K562 (cell line): Measurements from ENCODE around the gene C16orf89. TPM values are rescaled to one million over a fixed set of nuclear protein-coding genes. Genes with fewer than 3 reads are reported as not detected.

Experiments
- ASH1L ChIP-seq: fragments of 450-650 bp; IDR thresholded peaks from 2 replicates; pipeline ENCODE4 v1.6.1; 2018; ENCODE audit warnings: borderline replicate concordance, mild to moderate bottlenecking, low read depth; ENCODE audit not compliant: partially characterized antibody
- CXXC5 ChIP-seq: fragments of 250-450 bp; sonication (Bioruptor Pico); IDR thresholded peaks from 2 replicates; pipeline ENCODE4 v1.8.0; 2022; ENCODE audit warnings: inconsistent platforms, mild to moderate bottlenecking, moderate library complexity
- DIDO1 ChIP-seq: fragments of 450-650 bp; IDR thresholded peaks from 2 replicates; pipeline ENCODE4 v1.6.1; 2016; ENCODE audit warnings: low read depth, missing biosample characterization, missing genetic modification characterization
- KAT8 ChIP-seq: fragments of 450-650 bp; IDR thresholded peaks from 2 replicates; pipeline ENCODE4 v1.6.1; 2016; ENCODE audit warnings: low read depth, mild to moderate bottlenecking
- NCOA1 ChIP-seq: fragments of 450-650 bp; IDR thresholded peaks from 2 replicates; pipeline ENCODE4 v1.6.1; 2016; ENCODE audit warnings: low read depth
- NEUROD1 ChIP-seq: fragments of 150-350 bp; IDR thresholded peaks from 2 replicates; pipeline ENCODE4 v1.6.1; 2014; ENCODE audit warnings: borderline replicate concordance, low read length, low read depth; ENCODE audit not compliant: partially characterized antibody
- NONO ChIP-seq, 2 experiments: fragments of 200-400 bp in 1 of 2; fragments of 450-650 bp in 1 of 2; formaldehyde crosslinking in 1 of 2; IDR thresholded peaks; 2 replicates each; pipeline ENCODE4 v1.6.1; 2017; ENCODE audit warnings: low read depth in 2 of 2, mild to moderate bottlenecking in 2 of 2, moderate library complexity in 2 of 2, low read length in 1 of 2
- NR2C2 ChIP-seq, 2 experiments: fragments of 200-800 bp in 1 of 2; sonication (Bioruptor generic) in 1 of 2; sonication (generic) in 1 of 2; formaldehyde crosslinking in 1 of 2; IDR thresholded peaks; 2 replicates each; pipeline versions ENCODE4 v1.6.1 to v1.8.0; 2016 to 2022; ENCODE audit warnings: mild to moderate bottlenecking in 1 of 2, missing compliant biosample characterization in 1 of 2, missing genetic modification characterization in 1 of 2, missing genetic modification reagents in 1 of 2
- PHF20 ChIP-seq: fragments of 450-650 bp; IDR thresholded peaks from 2 replicates; pipeline ENCODE4 v1.6.1; 2018; ENCODE audit not compliant: partially characterized antibody
- RBM22 ChIP-seq: fragments of 200-400 bp; formaldehyde crosslinking; IDR thresholded peaks from 2 replicates; pipeline ENCODE4 v1.6.1; 2018; ENCODE audit warnings: low read length, low read depth; ENCODE audit not compliant: poor library complexity, severe bottlenecking
- SIRT6 ChIP-seq: IDR thresholded peaks from one replicate; pipeline ENCODE4 v1.6.1; 2012; ENCODE audit warnings: low read depth, mild to moderate bottlenecking, control low read depth, inconsistent platforms, low read length, moderate library complexity
- SNRNP70 ChIP-seq: fragments of 200-400 bp; formaldehyde crosslinking; optimal IDR thresholded peaks from 2 replicates; pipeline ENCODE3; 2017; ENCODE audit warnings: low read depth, low read length
- TBL1XR1 ChIP-seq, 2 experiments: IDR thresholded peaks; 2 replicates each; pipeline ENCODE4 v1.6.1; 2012; ENCODE audit warnings: improper control_type of control experiment in 2 of 2, low read length in 2 of 2, mild to moderate bottlenecking in 1 of 2
- ZNF695 ChIP-seq: fragments of 450-650 bp; formaldehyde crosslinking; IDR thresholded peaks from 2 replicates; pipeline ENCODE4 v1.4.0; 2020; ENCODE audit warnings: mild to moderate bottlenecking, moderate library complexity
- polyA plus RNA-seq, 8 experiments: library from polyadenylated mRNA; depleted of rRNA in 4 of 8; stranded (reverse) in 5 of 8; unstranded in 3 of 8; fragments of >200 nt; fragmentation: Nextera tagmentation in 2 of 8; fragmentation: Illumina TruSeq in 1 of 8; extraction: Ambion mirVana in 2 of 8; extraction: Trizol in 1 of 8; gene quantifications; 2 replicates each; pipeline versions ENCODE4 v1.2.1 to v1.2.3, GENCODE V29; 2011 to 2014; ENCODE audit warnings: inconsistent platforms in 1 of 8, missing spikeins in 1 of 8
- total RNA-seq, 7 experiments: library from RNA; depleted of rRNA in 6 of 7; stranded (reverse); fragments of >200 nt in 6 of 7; fragmentation: Illumina TruSeq in 2 of 7; extraction: Trizol in 2 of 7; gene quantifications; 2 replicates each; pipeline versions ENCODE4 v1.2.1 to v1.2.3, GENCODE V29; 2011 to 2021; ENCODE audit warnings: low replicate concordance in 1 of 7
- TF ChIP-seq, protein P1 (sequence below), 2 experiments: IDR thresholded peaks; 2 replicates each; pipeline ENCODE4 v1.6.1; 2011; ENCODE audit warnings: borderline replicate concordance in 1 of 2, control low read depth in 1 of 2, low read depth in 1 of 2, low read length in 1 of 2, mild to moderate bottlenecking in 1 of 2, mixed read lengths in 1 of 2, moderate library complexity in 1 of 2; ENCODE audit not compliant: insufficient read depth in 1 of 2, insufficient read length in 1 of 2, poor library complexity in 1 of 2, severe bottlenecking in 1 of 2; ENCODE audit errors: extremely low read depth in 1 of 2
- TF ChIP-seq, protein P2 (sequence below): IDR thresholded peaks from 2 replicates; pipeline ENCODE4 v1.6.1; 2014; ENCODE audit warnings: antibody characterized with exemption
- TF ChIP-seq, protein P3 (sequence below): fragments of 250-450 bp; sonication (Bioruptor Pico); IDR thresholded peaks from 2 replicates; pipeline ENCODE4 v1.5.0; 2021
- TF ChIP-seq, protein P4 (sequence below): fragments of 250-450 bp; sonication (Bioruptor Pico); IDR thresholded peaks from 2 replicates; pipeline ENCODE4 v1.9.0; 2021; ENCODE audit warnings: mild to moderate bottlenecking
- TF ChIP-seq, protein P5 (sequence below), 2 experiments: fragments of 450-650 bp; conservative IDR thresholded peaks; 2 replicates each; pipeline ENCODE4 v1.6.1; 2017; ENCODE audit warnings: mild to moderate bottlenecking in 2 of 2, moderate library complexity in 2 of 2
- TF ChIP-seq, protein P6 (sequence below): sonication (generic); formaldehyde crosslinking; IDR thresholded peaks from 2 replicates; pipeline ENCODE4 v1.8.0; 2022; ENCODE audit warnings: mild to moderate bottlenecking, missing genetic modification reagents

The C16orf89 gene
- total and polyA plus RNA-seq, 9 of the 15 experiments (the other 6 are each of a cell fraction or from before 2014, with no cell fraction given): not detected

DNA sequence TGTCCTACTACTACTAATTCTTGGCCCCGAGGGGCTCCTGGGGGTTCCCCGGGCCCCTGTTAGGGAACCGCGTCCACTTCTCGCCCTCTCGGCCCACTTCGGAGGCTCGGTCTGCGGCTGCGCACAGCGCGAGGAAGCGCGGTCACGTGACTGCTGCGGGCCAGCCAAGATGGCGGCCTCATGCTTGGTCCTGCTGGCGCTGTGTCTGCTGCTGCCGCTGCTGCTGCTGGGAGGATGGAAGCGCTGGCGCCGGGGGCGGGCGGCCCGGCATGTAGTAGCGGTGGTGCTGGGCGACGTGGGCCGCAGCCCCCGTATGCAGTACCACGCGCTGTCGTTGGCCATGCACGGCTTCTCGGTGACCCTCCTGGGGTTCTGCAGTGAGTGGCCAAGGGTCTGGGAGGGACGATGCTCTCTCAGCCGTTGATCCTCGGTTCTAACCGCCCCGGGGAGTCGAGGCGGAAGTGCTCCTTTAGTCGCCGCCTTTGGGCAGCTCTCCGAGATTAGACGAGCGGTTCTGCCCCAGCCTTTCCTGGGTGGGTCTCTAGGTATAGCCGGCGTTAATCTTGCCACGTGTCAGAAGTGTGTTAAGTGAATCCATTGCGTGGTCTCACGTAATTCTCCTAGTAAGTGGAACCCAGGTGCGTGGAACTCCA is 6.1 kb upstream of the C16orf89 start, which contains the start of gene ALG1 (continued):
- TF ChIP-seq, protein P1, sequence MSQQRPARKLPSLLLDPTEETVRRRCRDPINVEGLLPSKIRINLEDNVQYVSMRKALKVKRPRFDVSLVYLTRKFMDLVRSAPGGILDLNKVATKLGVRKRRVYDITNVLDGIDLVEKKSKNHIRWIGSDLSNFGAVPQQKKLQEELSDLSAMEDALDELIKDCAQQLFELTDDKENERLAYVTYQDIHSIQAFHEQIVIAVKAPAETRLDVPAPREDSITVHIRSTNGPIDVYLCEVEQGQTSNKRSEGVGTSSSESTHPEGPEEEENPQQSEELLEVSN (IDR thresholded peaks at IDR 0.05; ENCODE audit: borderline replicate concordance in 1 of 2, extremely low read depth in 1 of 2, insufficient read depth in 1 of 2, insufficient read length in 1 of 2, low read depth in 1 of 2, low read length in 1 of 2, poor library complexity in 1 of 2, severe bottlenecking in 1 of 2): peak; percentile 33 to 72
- TF ChIP-seq, protein P2, sequence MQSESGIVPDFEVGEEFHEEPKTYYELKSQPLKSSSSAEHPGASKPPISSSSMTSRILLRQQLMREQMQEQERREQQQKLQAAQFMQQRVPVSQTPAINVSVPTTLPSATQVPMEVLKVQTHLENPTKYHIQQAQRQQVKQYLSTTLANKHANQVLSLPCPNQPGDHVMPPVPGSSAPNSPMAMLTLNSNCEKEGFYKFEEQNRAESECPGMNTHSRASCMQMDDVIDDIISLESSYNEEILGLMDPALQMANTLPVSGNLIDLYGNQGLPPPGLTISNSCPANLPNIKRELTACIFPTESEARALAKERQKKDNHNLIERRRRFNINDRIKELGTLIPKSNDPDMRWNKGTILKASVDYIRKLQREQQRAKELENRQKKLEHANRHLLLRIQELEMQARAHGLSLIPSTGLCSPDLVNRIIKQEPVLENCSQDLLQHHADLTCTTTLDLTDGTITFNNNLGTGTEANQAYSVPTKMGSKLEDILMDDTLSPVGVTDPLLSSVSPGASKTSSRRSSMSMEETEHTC: peak; percentile 90; the same call in 1 of the 2 replicates
- TF ChIP-seq RBM22 (peak; percentile 22), ASH1L (no peak), CXXC5 (peak; percentile 98), SNRNP70 (no peak), NCOA1 (no peak), PHF20 (peak; percentile 99), ZNF695 (no peak), NONO (IDR thresholded peaks at IDR 0.05; ENCODE audit: low read depth in 2 of 2, low read length in 1 of 2) (peak; percentile 27 to 78; a peak in 2 of 4 replicates), NEUROD1 (peak; percentile 28), DIDO1 (tag) (peak; percentile 81), KAT8 (0 out of 2 replicates have a peak, but pooled peaks have one; percentile 34), NR2C2 (CRISPR knock-in tag; IDR thresholded peaks at IDR 0.05) (peak; percentile 13; the same call in 1 of the 2 replicates), NR2C2 (tag; IDR thresholded peaks at IDR 0.05) (no peak), TBL1XR1 (IDR thresholded peaks at IDR 0.05; ENCODE audit: low read length in 2 of 2) (0 out of 4 replicates have a peak, but pooled peaks of 1 of the 2 experiments have one; percentile 49), SIRT6 (no peak)
- TF ChIP-seq, protein P3, sequence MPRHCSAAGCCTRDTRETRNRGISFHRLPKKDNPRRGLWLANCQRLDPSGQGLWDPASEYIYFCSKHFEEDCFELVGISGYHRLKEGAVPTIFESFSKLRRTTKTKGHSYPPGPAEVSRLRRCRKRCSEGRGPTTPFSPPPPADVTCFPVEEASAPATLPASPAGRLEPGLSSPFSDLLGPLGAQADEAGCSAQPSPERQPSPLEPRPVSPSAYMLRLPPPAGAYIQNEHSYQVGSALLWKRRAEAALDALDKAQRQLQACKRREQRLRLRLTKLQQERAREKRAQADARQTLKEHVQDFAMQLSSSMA: peak; percentile 49; the same call in 1 of the 2 replicates
- TF ChIP-seq, protein P4, sequence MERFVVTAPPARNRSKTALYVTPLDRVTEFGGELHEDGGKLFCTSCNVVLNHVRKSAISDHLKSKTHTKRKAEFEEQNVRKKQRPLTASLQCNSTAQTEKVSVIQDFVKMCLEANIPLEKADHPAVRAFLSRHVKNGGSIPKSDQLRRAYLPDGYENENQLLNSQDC (CRISPR knock-in tag): peak; percentile 21; the same call in 1 of the 2 replicates
- TF ChIP-seq, protein P5, sequence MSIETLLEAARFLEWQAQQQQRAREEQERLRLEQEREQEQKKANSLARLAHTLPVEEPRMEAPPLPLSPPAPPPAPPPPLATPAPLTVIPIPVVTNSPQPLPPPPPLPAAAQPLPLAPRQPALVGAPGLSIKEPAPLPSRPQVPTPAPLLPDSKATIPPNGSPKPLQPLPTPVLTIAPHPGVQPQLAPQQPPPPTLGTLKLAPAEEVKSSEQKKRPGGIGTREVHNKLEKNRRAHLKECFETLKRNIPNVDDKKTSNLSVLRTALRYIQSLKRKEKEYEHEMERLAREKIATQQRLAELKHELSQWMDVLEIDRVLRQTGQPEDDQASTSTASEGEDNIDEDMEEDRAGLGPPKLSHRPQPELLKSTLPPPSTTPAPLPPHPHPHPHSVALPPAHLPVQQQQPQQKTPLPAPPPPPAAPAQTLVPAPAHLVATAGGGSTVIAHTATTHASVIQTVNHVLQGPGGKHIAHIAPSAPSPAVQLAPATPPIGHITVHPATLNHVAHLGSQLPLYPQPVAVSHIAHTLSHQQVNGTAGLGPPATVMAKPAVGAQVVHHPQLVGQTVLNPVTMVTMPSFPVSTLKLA (conservative IDR thresholded peaks at IDR 0.05): peak; percentile 80 to 90
- TF ChIP-seq, protein P6, sequence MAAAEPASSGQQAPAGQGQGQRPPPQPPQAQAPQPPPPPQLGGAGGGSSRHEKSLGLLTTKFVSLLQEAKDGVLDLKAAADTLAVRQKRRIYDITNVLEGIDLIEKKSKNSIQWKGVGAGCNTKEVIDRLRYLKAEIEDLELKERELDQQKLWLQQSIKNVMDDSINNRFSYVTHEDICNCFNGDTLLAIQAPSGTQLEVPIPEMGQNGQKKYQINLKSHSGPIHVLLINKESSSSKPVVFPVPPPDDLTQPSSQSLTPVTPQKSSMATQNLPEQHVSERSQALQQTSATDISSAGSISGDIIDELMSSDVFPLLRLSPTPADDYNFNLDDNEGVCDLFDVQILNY: 0 out of 2 replicates have a peak, but pooled peaks have one; percentile 37
